ENCODE measurements around the gene DALRD3. TPM values are rescaled to one million over a fixed set of nuclear protein-coding genes. Genes with fewer than 3 reads are reported as not detected.
A peak's percentile ranks its signal among the peaks of the same experiment; 100 is the strongest.

The DALRD3 gene, protein sequence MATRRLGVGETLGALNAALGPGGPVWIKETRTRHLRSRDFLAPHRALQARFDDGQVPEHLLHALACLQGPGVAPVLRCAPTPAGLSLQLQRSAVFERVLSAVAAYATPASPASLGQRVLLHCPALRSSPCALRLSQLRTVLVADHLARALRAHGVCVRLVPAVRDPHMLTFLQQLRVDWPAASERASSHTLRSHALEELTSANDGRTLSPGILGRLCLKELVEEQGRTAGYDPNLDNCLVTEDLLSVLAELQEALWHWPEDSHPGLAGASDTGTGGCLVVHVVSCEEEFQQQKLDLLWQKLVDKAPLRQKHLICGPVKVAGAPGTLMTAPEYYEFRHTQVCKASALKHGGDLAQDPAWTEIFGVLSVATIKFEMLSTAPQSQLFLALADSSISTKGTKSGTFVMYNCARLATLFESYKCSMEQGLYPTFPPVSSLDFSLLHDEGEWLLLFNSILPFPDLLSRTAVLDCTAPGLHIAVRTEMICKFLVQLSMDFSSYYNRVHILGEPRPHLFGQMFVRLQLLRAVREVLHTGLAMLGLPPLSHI
- total RNA-seq (56.8 and 57.2 TPM in 2 replicates), polyA plus RNA-seq (59.8 and 82.6 TPM in 2 replicates), polyA minus RNA-seq (41.9 and 51.4 TPM in 2 replicates)
- 27.8 TPM for total RNA-seq (2013)

DNA sequence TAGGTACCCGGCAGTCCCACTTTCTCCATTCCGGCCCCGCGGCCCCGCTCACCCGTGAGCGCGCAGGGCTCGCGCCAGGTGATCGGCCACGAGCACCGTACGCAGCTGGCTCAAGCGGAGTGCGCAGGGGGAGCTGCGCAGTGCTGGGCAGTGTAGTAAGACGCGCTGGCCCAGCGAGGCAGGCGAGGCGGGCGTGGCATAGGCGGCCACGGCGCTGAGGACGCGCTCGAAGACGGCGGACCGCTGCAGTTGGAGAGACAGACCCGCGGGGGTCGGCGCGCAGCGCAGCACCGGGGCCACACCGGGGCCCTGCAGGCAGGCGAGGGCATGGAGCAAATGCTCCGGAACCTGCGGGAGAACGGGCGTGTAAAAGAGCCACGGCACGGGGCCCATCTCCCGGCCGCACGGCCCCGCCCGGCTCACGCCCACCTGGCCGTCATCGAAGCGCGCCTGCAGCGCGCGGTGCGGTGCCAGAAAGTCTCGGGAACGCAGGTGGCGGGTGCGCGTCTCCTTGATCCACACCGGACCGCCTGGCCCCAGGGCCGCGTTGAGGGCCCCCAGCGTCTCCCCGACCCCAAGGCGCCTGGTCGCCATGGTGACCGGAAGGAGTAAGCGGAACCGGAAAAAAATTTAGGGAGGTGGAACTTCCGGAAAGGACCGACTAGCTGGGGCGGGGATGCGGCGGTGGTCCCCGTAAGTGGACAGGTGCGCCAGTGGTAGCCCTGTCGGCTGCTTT lies at the start of gene DALRD3:
Gene DALRD3, minus strand, starts transcription at position 610 of the 736 bp plus-strand sequence. Its CDS starts 16 bp downstream, at position 594.
- under 1% methylated on average over 85 of the region's 85 CpGs for WGBS (ENCODE audit: insufficient coverage)
- Histone ChIP-seq H3K9me3 (ENCODE audit: control extremely low read depth in 1 of 3, control insufficient read depth in 2 of 3, insufficient read depth in 1 of 3, low read length in 2 of 3) (no peaks in the 10 kb centered on the region), H3K4me2 (replicated peaks; ENCODE audit: low read depth, low read length, poor library complexity, severe bottlenecking) (peak within 1 kb of the TSS; percentile 91), H2AFZ (ENCODE audit: insufficient read depth, low read depth, low read length, poor library complexity, severe bottlenecking) (peak within 1 kb of the TSS; percentile 87), H3K27me3 (replicated peaks in 1 of 4; ENCODE audit: control extremely low read depth in 1 of 4, control insufficient read depth in 3 of 4, insufficient read depth in 4 of 4, low read length in 3 of 4) (no peaks in the 10 kb centered on the region), H3K79me2 (ENCODE audit: control insufficient read depth, insufficient read depth, low read length) (peaks cover 41% of the 10 kb centered on the region), H3K36me3 (replicated peaks in 1 of 2; ENCODE audit: control extremely low read depth in 1 of 2, control insufficient read depth in 1 of 2, extremely low read depth in 1 of 2, insufficient read depth in 2 of 2, low read length in 1 of 2) (peaks cover 1 to 32% of the 10 kb centered on the region in 2 experiments), H3K27ac (ENCODE audit: low read length in 2 of 2) (peak within 1 kb of the TSS; percentile 37 to 73), H3K4me1 (ENCODE audit: control insufficient read depth in 2 of 2, insufficient read depth in 2 of 2, low read length in 2 of 2) (peaks cover 32 to 41% of the 10 kb centered on the region in 2 donors), H3K4me3 (ENCODE audit: control extremely low read depth in 1 of 5, extremely low read depth in 1 of 5, insufficient read depth in 1 of 5, low read depth in 2 of 5, low read length in 4 of 5) (peak within 1 kb of the TSS; percentile 70 to 89 (median 82)), H3K9ac (ENCODE audit: low read length) (peak within 1 kb of the TSS; percentile 82), H4K20me1 (ENCODE audit: control insufficient read depth, insufficient read depth, low read length, poor library complexity, severe bottlenecking) (peaks cover 26% of the 10 kb centered on the region)
- Mint-ChIP-seq H3K27me3 (no peaks in the 10 kb centered on the region), H3K4me3 (peak within 1 kb of the TSS; percentile 96), H3K9me3 (ENCODE audit: insufficient read depth) (no peaks in the 10 kb centered on the region), H3K4me1 (peaks cover 51% of the 10 kb centered on the region), H3K27ac (peak within 1 kb of the TSS; percentile 94)
- ATAC-seq (ENCODE audit: low read depth) (no peak), DNase-seq (peak; percentile 79)
- ChIA-PET CTCF (interaction anchor here (1.2 to 2.2 kb wide), 6 partner anchors 9 to 31 kb away, joined by 4 to 13 read pairs (median 6); partner anchors contain the start of genes IMPDH2, P4HTM and WDR6), POLR2A (interaction anchor here (0.6 to 6.4 kb wide), 7 partner anchors 8 to 1071 kb away, joined by 3 to 116 read pairs (median 4); partner anchors contain the start of genes IMPDH2, QRICH1, RBM5 and USP19)
- intact Hi-C loops (cut with micrococcal nuclease): no loop called here
- TF ChIP-seq, protein P1, sequence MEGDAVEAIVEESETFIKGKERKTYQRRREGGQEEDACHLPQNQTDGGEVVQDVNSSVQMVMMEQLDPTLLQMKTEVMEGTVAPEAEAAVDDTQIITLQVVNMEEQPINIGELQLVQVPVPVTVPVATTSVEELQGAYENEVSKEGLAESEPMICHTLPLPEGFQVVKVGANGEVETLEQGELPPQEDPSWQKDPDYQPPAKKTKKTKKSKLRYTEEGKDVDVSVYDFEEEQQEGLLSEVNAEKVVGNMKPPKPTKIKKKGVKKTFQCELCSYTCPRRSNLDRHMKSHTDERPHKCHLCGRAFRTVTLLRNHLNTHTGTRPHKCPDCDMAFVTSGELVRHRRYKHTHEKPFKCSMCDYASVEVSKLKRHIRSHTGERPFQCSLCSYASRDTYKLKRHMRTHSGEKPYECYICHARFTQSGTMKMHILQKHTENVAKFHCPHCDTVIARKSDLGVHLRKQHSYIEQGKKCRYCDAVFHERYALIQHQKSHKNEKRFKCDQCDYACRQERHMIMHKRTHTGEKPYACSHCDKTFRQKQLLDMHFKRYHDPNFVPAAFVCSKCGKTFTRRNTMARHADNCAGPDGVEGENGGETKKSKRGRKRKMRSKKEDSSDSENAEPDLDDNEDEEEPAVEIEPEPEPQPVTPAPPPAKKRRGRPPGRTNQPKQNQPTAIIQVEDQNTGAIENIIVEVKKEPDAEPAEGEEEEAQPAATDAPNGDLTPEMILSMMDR (IDR thresholded peaks at IDR 0.05): no peak
- TF ChIP-seq EZH2 (IDR thresholded peaks at IDR 0.05; ENCODE audit: borderline replicate concordance, insufficient read depth, low read depth, low read length, poor library complexity, severe bottlenecking): no peak
